Spinal cord (tissue), 10 donors: ENCODE measurements around the gene TEX26. TPM values are rescaled to one million over a fixed set of nuclear protein-coding genes. Genes with fewer than 3 reads are reported as not detected.
"Not testable (repeated sequence)": the region's sequence is repeated elsewhere in the genome, so short reads cannot be mapped to it uniquely, and the experiment has no call there.

Experiments used
- DNase-seq, 6 donors: peaks; one replicate each; pipeline versions ENCODE4 v3.0.0 to v3.0.0-alpha.2; 2013 to 2015; ENCODE audit warnings: low spot score in 6 of 6, low read depth in 4 of 6
- H3K27ac ChIP-seq: one replicate; pipeline ENCODE4 v1.5.1; 2013; ENCODE audit warnings: low read depth, low read length, control low read depth
- H3K27me3 ChIP-seq: one replicate; pipeline ENCODE4 v1.6.1; 2013; ENCODE audit warnings: low read length; ENCODE audit not compliant: control insufficient read depth, insufficient read depth
- H3K36me3 ChIP-seq: one replicate; pipeline ENCODE4 v1.6.1; 2013; ENCODE audit warnings: low read length; ENCODE audit not compliant: control insufficient read depth, insufficient read depth
- H3K4me1 ChIP-seq: one replicate; pipeline ENCODE4 v1.6.1; 2013; ENCODE audit warnings: low read length; ENCODE audit not compliant: control insufficient read depth, insufficient read depth
- H3K4me3 ChIP-seq: one replicate; pipeline ENCODE4 v1.5.1; 2013; ENCODE audit warnings: low read depth, low read length, control low read depth
- H3K9me3 ChIP-seq: one replicate; pipeline ENCODE4 v1.6.1; 2013; ENCODE audit warnings: low read length; ENCODE audit not compliant: control insufficient read depth, insufficient read depth
- WGBS: methylation state at CpG from one replicate; pipeline ENCODE4 v1.1.5; 2013; ENCODE audit warnings: missing lambda C conversion rate; ENCODE audit not compliant: insufficient coverage; 5-methylcytosine and 5-hydroxymethylcytosine counted together
- polyA plus RNA-seq, 2 donors: library from polyadenylated mRNA; unstranded; fragments of 120-200 nt; gene quantifications; one replicate each; pipeline ENCODE4 v1.2.1, GENCODE V29; 2013; ENCODE audit not compliant: insufficient read length in 2 of 2
- total RNA-seq, 2 donors: library from RNA; depleted of rRNA in 1 of 2; stranded (reverse); fragments of 120-200 nt in 1 of 2; fragments of >200 nt in 1 of 2; gene quantifications; one replicate each; pipeline versions ENCODE4 v1.2.3 to v1.2.4, GENCODE V29; 2013 to 2014
- donor health status: healthy.

Gene TEX26
- total and polyA plus RNA-seq, 4 donors: 1.9 to 4.0 (median 2.4) TPM

- Histone ChIP-seq H3K9me3 (no peaks in the 10 kb centered on the region), H3K36me3 (no peaks in the 10 kb centered on the region), H3K4me3 (no peak overlapping the region), H3K27me3 (no peaks in the 10 kb centered on the region), H3K4me1 (peaks cover 12% of the 10 kb centered on the region), H3K27ac (no peak overlapping the region)
- 57% methylated on average over 4 of the region's 6 CpGs for WGBS
- DNase-seq: no peak
Observed at GRCh38 chr13:30916991-30917390, 15.5 kb upstream of the TEX26 start.

GRCh38 chr13:30918662-30919405 is 13.6 kb upstream of the TEX26 start:
- Histone ChIP-seq H3K36me3 (no peaks in the 10 kb centered on the region), H3K27ac (no peak overlapping the region), H3K4me3 (no peak overlapping the region), H3K27me3 (no peaks in the 10 kb centered on the region), H3K4me1 (peaks cover 12% of the 10 kb centered on the region), H3K9me3 (no peaks in the 10 kb centered on the region)
- no CpG with 5 or more reads among the region's 6 CpGs for WGBS
- no peak for DNase-seq

- peaks cover 11% of the 10 kb centered on the region for H3K4me1 ChIP-seq
- H3K9me3 ChIP-seq: no peaks in the 10 kb centered on the region
- no peak for DNase-seq
- no peak overlapping the region for H3K27ac ChIP-seq
- no peaks in the 10 kb centered on the region for H3K36me3 ChIP-seq
- 96% methylated on average over 4 of the region's 5 CpGs for WGBS
- no peaks in the 10 kb centered on the region for H3K27me3 ChIP-seq
- no peak overlapping the region for H3K4me3 ChIP-seq
Observed at GRCh38 chr13:30920162-30920909, 12.1 kb upstream of the TEX26 start.

GRCh38 chr13:30923418-30923817 is 9.0 kb upstream of the TEX26 start:
- Histone ChIP-seq H3K27me3 (no peaks in the 10 kb centered on the region), H3K4me3 (no peak overlapping the region), H3K4me1 (no peaks in the 10 kb centered on the region), H3K36me3 (no peaks in the 10 kb centered on the region), H3K9me3 (no peaks in the 10 kb centered on the region), H3K27ac (no peak overlapping the region)
- WGBS: 80% methylated on average over 1 of the region's 1 CpG
- DNase-seq: no peak

GRCh38 chr13:30924721-30925120 is 7.7 kb upstream of the TEX26 start:
- no CpG with 5 or more reads among the region's 3 CpGs for WGBS
- Histone ChIP-seq H3K36me3 (no peaks in the 10 kb centered on the region), H3K27me3 (no peaks in the 10 kb centered on the region), H3K27ac (no peak overlapping the region), H3K9me3 (no peaks in the 10 kb centered on the region), H3K4me1 (no peaks in the 10 kb centered on the region), H3K4me3 (no peak overlapping the region)
- no peak for DNase-seq

GRCh38 chr13:30925429-30925828 is 7.0 kb upstream of the TEX26 start:
- DNase-seq: no peak
- H3K27ac ChIP-seq: no peak overlapping the region
- no peaks in the 10 kb centered on the region for H3K9me3 ChIP-seq
- no peaks in the 10 kb centered on the region for H3K4me1 ChIP-seq
- no peaks in the 10 kb centered on the region for H3K36me3 ChIP-seq
- H3K27me3 ChIP-seq: no peaks in the 10 kb centered on the region
- H3K4me3 ChIP-seq: no peak overlapping the region
- WGBS: no CpG with 5 or more reads among the region's 1 CpG

- Histone ChIP-seq H3K36me3 (no peaks in the 10 kb centered on the region), H3K4me1 (no peaks in the 10 kb centered on the region), H3K27me3 (no peaks in the 10 kb centered on the region), H3K4me3 (no peak overlapping the region), H3K27ac (no peak overlapping the region), H3K9me3 (no peaks in the 10 kb centered on the region)
- DNase-seq: no peak
- no CpG with 5 or more reads among the region's 3 CpGs for WGBS
Observed at GRCh38 chr13:30926781-30927180, 5.7 kb upstream of the TEX26 start.

GRCh38 chr13:30927188-30927587 is 5.3 kb upstream of the TEX26 start:
- WGBS: no CpG with 5 or more reads among the region's 3 CpGs

GRCh38 chr13:30927595-30927994 is 4.9 kb upstream of the TEX26 start:
- no peaks in the 10 kb centered on the region for H3K36me3 ChIP-seq
- DNase-seq: no peak
- H3K4me3 ChIP-seq: no peak overlapping the region
- H3K4me1 ChIP-seq: peaks cover 8% of the 10 kb centered on the region
- H3K27ac ChIP-seq: no peak overlapping the region
- no peaks in the 10 kb centered on the region for H3K9me3 ChIP-seq
- WGBS: no CpG with 5 or more reads among the region's 1 CpG
- no peaks in the 10 kb centered on the region for H3K27me3 ChIP-seq

More at GRCh38 chr13:30927188-30927587, 5.3 kb upstream of the TEX26 start:
- not testable (repeated sequence) for H3K9me3 ChIP-seq, H3K27me3 ChIP-seq, DNase-seq, H3K36me3 ChIP-seq, H3K27ac ChIP-seq, H3K4me1 ChIP-seq, H3K4me3 ChIP-seq

- no peak overlapping the region for H3K27ac ChIP-seq
- H3K4me1 ChIP-seq: peaks cover 16% of the 10 kb centered on the region
- 94% methylated on average over 5 of the region's 5 CpGs for WGBS
- no peak for DNase-seq
- no peaks in the 10 kb centered on the region for H3K9me3 ChIP-seq
- no peak overlapping the region for H3K4me3 ChIP-seq
- no peaks in the 10 kb centered on the region for H3K27me3 ChIP-seq
- H3K36me3 ChIP-seq: no peaks in the 10 kb centered on the region
Observed at GRCh38 chr13:30928978-30929377, 3.5 kb upstream of the TEX26 start.
